Measurements from ENCODE around the gene PIGA.

DNA sequence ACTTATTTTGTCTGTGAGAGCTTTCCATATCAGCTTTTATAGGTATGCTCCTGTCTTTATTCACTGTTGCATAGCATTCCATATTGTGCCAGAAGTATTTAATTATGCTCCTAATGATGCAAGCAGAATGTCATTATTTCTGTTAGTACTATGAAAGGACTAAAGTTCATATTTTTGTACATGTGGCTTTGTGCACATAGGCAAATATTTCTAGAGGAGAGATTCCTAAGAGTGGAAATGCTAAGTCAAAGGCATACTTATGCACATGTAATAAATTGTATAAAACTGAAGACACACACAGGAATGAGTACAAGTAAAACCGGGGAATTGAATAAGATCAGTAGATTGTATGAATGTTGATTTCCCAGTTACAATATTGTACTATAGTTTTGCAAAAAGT, 63.6 kb downstream of the PIGA start:
- TF ChIP-seq CTCF (IDR thresholded peaks at IDR 0.05) (no peak), ZFX (IDR thresholded peaks at IDR 0.05; ENCODE audit: borderline replicate concordance) (no peak)

Data from 22Rv1 (cell line).